COLO668 (cell line): Measurements from ENCODE around the gene AKAP12.
"Not testable (repeated sequence)": the region's sequence is repeated elsewhere in the genome, so short reads cannot be mapped to it uniquely, and the experiment has no call there.

Source experiments
- DNase-seq: peaks from one replicate; lab custom pipeline; 2025; ENCODE audit not compliant: unreplicated experiment; lab: John Stamatoyannopoulos, UW

Gene AKAP12

GRCh38 chr6:151376440-151376839 lies 136.7 kb downstream of the AKAP12 start:
- no peak for DNase-seq

- no peak for DNase-seq
Observed at GRCh38 chr6:151377095-151377494, 137.3 kb downstream of the AKAP12 start.

GRCh38 chr6:151379933-151380847 lies 140.4 kb downstream of the AKAP12 start:
- DNase-seq = no peak

- DNase-seq = no peak
Observed at GRCh38 chr6:151380848-151381205, 141.1 kb downstream of the AKAP12 start.

- no peak for DNase-seq
Observed at GRCh38 chr6:151381722-151382121, 142.0 kb downstream of the AKAP12 start.

- DNase-seq = not testable (repeated sequence)
Observed at GRCh38 chr6:151382631-151383030, 142.9 kb downstream of the AKAP12 start.

- DNase-seq = no peak
Observed at GRCh38 chr6:151384151-151384550, 144.4 kb downstream of the AKAP12 start.

GRCh38 chr6:151385177-151385576 lies 145.4 kb downstream of the AKAP12 start:
- DNase-seq = no peak

GRCh38 chr6:151387175-151387970 lies 147.6 kb downstream of the AKAP12 start:
- DNase-seq = no peak

- DNase-seq = no peak
Observed at GRCh38 chr6:151388236-151388635, 148.5 kb downstream of the AKAP12 start.

- DNase-seq = no peak
Observed at GRCh38 chr6:151388997-151389617, 149.3 kb downstream of the AKAP12 start.

GRCh38 chr6:151389618-151390275 lies 150.0 kb downstream of the AKAP12 start:
- peak; percentile 52 for DNase-seq

GRCh38 chr6:151390276-151390850 lies 150.6 kb downstream of the AKAP12 start:
- DNase-seq = peak; percentile 98

GRCh38 chr6:151390851-151391470 lies 151.2 kb downstream of the AKAP12 start:
- peak; percentile 76 for DNase-seq

GRCh38 chr6:151391471-151392413 lies 152.0 kb downstream of the AKAP12 start, which contains the start of gene ZBTB2:
Gene ZBTB2 (minus strand): TSS chr6:151391559. CDS start chr6:151373637, 17,922 bp downstream.
- DNase-seq = peak; percentile 60

- no peak for DNase-seq
Observed at GRCh38 chr6:151392427-151392826, 152.7 kb downstream of the AKAP12 start.

- DNase-seq = no peak
Observed at GRCh38 chr6:151393410-151393809, 153.6 kb downstream of the AKAP12 start.

GRCh38 chr6:151399679-151400078 lies 159.9 kb downstream of the AKAP12 start:
- no peak for DNase-seq

GRCh38 chr6:151400473-151400872 lies 160.7 kb downstream of the AKAP12 start:
- no peak for DNase-seq
